GM12873 (cell line): Measurements from ENCODE around the gene PRR29.

Experiments
- TF ChIP-seq, protein P1 (sequence below): IDR thresholded peaks from 2 replicates; pipeline ENCODE4 v1.5.1; 2012; ENCODE audit warnings: low read depth, mild to moderate bottlenecking, moderate library complexity, low read length, control low read depth; ENCODE audit not compliant: insufficient read depth; ENCODE audit errors: missing control alignments

Gene PRR29

DNA sequence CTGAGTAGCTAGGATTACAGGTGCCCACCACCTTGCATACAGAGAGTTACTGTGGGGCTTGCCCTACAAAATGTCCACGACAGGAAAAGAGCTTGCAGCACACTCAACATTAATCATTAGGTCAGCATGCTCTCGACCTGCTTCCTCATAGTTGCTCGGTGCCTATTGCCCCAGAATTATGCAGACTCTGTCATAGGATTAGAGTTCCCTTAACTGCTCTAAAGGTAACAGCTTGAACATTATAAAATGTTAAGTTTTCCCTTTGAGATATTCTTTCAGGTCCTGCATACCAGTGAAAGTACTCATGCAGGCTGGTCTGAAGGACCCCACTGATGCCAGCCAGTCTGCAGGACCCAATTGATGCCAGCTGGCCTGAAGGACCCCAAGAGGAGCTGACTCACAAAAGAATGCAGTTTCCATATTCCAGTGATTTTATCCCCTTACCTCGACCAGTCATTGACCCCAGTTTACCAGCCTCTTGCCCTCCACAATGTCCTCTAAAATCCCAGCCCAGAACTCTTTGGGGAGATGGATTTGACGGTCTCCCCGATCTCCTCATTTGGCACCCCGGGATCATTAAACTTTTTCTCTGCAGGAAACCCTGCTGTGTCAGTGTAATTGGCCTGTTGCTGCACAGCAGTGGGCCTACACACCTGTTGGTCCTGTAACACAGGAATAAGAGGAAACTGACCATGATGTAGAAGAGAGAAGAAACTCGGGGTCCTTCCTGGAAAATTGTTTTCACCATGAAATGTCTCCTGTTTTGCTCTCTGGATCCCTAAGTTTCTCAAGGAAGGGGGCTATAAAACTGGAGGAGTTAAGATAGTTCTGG is 11.6 kb downstream of the PRR29 start:
- TF ChIP-seq, protein P1, sequence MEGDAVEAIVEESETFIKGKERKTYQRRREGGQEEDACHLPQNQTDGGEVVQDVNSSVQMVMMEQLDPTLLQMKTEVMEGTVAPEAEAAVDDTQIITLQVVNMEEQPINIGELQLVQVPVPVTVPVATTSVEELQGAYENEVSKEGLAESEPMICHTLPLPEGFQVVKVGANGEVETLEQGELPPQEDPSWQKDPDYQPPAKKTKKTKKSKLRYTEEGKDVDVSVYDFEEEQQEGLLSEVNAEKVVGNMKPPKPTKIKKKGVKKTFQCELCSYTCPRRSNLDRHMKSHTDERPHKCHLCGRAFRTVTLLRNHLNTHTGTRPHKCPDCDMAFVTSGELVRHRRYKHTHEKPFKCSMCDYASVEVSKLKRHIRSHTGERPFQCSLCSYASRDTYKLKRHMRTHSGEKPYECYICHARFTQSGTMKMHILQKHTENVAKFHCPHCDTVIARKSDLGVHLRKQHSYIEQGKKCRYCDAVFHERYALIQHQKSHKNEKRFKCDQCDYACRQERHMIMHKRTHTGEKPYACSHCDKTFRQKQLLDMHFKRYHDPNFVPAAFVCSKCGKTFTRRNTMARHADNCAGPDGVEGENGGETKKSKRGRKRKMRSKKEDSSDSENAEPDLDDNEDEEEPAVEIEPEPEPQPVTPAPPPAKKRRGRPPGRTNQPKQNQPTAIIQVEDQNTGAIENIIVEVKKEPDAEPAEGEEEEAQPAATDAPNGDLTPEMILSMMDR, result no peak

DNA sequence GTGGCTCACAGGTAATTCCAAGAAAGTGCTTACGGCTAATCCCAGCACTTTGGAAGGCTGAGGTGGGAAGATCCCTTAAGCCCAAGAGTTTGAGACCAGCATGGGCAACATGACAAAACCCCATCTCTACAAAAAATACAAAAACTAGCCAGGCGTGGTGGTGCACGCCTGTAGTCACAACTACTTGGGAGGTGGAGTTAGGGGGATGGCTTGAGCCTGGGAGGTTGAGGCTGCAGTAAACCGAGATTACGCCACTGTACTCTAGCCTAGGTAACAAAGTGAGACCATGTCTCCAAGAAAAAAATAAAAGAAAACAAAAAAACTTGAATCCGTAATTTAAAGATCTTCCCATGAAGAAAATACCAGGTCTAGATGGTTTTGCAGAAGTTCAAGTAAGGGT is 17.3 kb downstream of the PRR29 start:
- TF ChIP-seq, protein P1, result no peak

- TF ChIP-seq, protein P1, result peak; percentile 44
Observed at GRCh38 chr17:64016231-64016784, 18.2 kb downstream of the PRR29 start.

- TF ChIP-seq, protein P1, result no peak
Observed at GRCh38 chr17:64016974-64017373, 18.8 kb downstream of the PRR29 start.

GRCh38 chr17:64017381-64017980 is 19.3 kb downstream of the PRR29 start:
- TF ChIP-seq, protein P1, result peak; percentile 43

DNA sequence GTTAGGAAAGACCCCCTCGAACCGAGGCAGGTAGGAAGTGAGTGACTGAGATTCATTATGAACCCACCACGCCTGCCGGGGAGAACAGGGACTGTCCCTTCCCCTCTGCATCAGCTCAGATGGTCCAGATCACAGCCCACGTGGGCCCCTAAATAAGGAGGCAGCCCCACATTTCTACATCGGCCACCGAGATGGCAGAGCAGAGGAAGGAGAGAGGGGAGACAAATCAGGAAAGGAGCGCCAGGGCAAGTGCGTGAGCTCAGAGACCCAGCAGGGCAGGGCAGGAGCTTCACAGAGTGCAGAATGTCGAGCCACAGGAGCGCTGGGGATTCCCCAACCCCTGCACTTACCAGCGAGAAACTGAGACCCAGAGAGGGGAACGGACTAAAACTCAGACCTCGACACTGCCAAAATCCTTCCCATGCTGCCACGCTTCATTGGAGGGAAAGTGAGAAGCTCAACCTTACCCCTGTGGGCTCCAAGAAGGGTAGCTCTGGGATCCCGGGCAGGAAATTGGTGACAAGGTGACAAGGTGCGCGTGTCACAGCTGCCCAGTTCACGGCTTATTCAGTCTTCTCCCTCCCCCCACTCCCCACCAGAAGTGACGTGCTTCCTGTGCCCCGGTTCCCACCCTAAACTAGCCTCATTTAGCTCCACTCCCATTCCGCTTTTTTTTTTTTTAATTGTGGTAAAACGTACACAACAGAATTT is 22.1 kb downstream of the PRR29 start, which contains the start of gene ICAM2:
Gene ICAM2 (minus strand): TSS at position 578 of the 711 bp plus-strand sequence. CDS start 13,942 bp downstream, outside the sequence.
- TF ChIP-seq, protein P1, result peak; percentile 37
